GM19452 (cell line): ENCODE results near the gene ZNF587B.
"Not testable (repeated sequence)": the region's sequence is repeated elsewhere in the genome, so short reads cannot be mapped to it uniquely, and the experiment has no call there.

Experiments
- ATAC-seq: cut with Tn5 transposase; IDR thresholded peaks from one replicate; pipeline ENCODE4 v1.9.1; 2021; ENCODE audit not compliant: unreplicated experiment

Gene ZNF587B

DNA sequence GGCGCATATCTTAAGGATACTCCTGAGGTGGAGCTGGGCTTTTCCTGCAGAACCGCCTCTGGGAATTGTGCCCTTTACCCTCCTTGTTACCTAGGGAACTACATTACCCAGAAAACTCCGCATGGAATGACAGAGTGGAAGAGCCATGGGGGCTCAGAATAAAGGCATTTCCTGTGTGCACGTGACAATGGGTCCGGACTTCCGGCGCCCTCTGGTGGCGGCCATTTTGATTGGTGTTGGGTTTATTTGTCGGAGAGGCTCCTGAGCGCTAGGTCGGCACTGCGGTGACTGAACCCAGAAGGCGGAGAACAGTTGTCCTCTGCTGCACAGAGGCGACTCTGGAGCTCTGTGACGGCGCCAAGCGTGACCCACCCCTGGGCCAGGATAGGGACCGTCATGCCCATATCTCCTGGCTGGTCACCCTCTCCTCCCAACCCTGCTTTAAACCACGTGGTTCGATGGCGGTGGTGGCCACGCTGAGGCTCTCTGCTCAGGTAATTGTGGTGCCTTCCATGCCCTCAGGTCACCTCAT, at the start of gene ZNF587B:
Gene ZNF587B, plus strand, starts transcription at position 229 of the 532 bp plus-strand sequence. Its CDS starts 230 bp downstream, at position 459.
- no peak for ATAC-seq

DNA sequence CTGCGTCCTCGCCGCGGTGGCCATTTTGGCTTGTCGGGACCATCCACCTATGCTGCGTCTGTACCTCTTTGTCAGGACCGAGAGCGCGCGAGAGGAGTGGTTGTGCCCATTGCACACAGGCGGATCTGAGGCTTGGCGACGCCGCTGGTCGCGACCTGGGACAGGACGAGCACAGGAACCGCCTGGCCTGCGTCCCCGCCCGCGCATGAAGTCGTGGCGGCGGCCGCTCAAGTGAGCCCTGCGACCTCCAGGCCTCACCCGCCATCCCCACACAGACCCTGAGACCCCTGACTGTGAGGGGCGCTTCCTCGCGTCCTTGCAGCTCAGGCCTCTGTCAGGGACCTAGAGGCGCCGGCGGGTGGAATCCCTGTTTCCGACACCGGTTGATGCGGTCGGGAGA, 43.8 kb upstream of the ZNF587B start:
- no peak for ATAC-seq

DNA sequence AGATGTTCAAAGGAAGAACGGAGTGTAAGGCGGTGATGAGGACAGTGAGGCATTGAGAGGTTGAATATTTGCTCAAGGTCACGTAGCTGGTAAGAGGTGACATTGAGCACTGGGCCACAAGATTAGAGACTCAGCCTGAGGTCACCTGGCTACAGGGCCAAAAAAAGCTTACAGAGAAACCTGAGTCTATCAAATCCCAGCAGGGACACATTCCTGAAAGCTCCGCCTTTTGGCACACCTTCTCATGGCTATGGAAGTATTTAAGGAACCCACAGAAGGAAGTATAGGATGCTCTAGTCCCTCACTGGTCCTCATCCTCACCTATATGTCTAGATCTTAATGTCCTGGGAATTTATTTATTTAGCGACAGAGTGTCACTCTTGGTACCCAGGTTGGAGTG, 43.2 kb upstream of the ZNF587B start:
- no peak for ATAC-seq

DNA sequence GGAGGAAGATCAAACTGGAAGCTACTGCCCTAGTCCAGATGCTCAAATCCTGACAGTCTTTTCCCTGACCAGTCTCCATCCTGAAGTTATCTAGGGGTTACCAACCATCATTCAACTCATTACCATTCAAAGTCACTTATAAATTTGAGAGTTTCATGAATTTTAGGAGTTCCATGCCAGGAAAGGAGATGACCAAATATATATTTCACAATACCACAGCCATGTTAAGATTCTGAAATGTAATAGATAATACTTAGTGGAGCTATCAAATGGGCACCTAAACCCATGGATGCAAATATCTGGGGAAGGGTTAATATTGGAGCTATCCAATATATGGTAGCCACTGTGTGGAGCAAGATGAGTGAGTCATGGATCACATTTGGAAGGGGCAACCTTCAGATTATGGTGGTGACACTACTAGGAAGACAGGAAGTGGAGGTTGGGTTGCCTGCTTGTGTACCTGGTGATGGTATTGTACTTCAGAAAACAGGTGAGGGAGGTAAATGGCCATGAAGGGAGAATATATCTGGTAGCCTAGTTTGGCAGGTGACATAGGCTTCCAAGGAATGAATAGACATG, 41.9 kb upstream of the ZNF587B start:
- no peak for ATAC-seq

DNA sequence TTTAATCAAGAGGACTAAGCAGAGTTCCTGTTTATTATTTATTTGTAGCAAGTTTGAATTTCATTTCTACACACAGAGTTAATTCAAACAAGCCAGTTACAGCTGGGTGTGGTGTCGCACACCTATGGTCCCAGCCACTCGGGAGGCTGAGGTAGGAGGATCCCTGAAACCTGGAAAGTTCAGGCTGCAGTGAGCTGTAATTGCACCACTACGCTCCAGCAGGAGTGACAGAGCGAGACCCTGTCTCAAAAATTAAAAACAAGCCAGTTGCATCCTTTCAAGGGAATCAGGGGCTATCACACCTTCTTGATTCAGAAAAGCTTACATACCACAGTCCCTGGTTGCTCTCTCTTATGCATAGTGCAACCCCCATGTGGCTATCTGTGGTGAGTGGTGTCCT, 40.8 kb upstream of the ZNF587B start:
- no peak for ATAC-seq

DNA sequence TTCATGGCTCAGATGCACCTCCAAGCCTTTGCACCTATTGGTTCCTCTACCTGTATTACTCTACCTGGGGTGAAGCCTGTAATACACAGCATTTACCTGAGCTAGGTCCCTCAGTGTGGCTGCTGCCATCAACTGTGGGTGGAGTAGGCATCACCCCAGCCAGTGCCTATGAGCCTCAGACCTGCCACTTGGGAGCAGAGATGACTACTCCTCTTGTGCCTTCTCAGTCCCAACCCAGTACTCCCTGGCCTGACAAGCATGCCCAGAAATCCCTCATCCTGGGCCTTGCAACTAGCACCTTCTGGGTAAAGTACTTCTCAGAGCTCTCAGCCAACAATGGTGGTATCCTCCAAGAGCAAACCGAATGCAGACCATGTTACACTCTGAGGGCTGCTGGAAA, 33.5 kb upstream of the ZNF587B start:
- ATAC-seq, result not testable (repeated sequence)

DNA sequence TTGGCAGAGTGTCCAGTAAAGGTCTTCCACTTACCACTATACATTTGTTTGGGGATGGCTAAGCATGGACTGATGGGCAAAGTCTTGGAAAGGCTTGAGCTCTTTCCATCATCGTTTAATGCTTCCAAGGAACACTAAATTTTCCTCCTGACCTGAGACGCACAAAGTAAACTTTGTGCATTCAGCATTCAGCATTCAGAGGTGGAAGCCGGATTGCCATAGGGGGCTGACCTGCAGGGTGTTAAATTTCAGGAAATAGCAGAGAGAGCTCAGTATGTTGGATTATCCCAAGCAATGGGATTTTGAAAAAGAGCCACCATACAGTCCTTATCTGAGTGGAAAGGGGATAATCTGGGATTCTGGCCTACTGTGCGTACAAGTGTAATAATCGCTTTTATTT, 29.4 kb upstream of the ZNF587B start:
- ATAC-seq, result no peak

DNA sequence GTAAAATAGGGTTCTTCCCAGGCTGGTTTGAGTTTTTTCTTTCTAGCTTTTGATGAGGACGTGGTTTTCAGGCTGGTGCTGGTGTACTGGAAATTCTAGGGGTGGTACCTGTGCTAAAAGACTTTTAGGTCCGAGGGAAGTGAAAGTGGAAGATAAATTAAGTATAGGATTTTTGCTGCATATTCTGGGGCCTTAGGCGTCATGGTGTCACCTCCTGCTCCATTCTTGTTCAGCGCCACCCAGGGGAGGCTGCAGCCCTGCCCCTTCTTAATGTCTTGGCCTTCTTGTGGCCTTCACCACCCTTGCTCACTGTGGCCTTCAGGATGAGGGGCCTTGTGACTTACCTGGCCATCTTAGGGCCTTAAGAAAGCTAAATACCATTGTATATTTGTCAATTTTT, 27.8 kb upstream of the ZNF587B start:
- no peak for ATAC-seq

DNA sequence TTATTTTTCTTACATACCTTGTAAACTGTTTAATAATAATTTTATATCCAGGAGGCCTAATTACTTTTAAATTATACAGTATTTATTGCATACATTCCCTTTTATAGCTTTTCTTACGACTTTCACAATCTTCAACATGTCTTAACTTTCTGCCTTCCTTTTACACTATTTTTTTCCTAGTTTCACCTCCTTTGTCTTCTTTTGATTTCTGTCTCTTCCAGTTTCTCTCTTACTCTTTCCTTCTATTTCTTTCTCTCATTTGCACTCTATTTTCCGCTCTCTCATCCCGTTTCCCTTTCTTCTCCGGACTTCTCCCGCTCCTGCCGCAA, 26.9 kb upstream of the ZNF587B start:
- ATAC-seq, result no peak

DNA sequence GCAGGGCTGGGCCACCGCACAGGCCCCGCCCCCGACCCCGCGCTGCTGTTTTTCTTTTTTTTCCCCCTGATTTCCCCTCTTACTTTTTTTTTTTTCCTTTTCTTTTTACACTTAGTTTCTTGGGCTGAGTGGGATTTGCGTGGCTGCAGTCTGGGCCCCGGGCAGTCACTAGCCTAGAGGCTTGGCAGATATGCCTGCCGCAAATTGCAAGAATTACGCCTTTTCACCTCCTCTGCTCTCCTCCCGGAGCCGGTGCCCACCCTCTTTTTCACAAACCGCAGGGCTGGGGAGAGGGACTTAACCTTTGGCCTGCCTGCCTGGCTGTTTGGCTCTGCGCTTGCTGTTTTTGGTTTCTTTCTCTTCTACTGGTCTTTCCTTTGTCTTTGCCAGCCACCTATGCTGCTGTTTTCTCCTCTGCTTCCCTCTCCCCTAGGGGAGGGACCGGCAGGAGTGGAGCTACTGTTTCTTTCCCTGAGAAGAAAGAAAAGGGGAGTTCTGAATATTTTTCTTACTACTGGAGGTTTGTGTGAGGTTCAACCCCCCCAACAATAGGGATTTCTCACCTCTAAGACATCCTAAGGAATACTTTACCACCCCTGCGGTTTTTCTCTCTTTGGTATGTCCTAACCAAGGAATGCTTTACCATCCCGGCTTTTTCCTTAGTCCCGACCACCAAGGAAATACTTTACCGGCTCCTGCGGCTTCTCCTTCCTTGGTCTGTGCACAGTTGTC, 26.3 kb upstream of the ZNF587B start:
- ATAC-seq, result no peak

DNA sequence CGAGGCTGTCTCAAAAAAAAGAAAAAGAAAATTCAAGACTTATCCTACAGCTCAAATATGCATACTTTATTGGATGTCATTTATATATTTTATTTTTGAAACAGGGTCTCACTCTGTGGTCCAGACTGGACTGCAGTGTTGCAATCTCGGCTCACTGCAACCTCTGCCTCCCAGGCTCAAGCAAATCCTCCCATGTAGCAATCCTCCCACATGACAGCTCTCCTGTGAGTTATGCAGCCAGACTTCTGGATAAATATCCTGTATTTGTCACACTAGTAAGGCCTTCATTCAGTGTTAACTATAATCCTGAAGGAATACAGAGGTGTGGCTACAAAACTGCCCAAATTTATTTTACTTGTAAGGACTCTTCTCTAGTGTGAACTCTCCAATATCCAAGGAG, 22.6 kb upstream of the ZNF587B start:
- ATAC-seq, result no peak

DNA sequence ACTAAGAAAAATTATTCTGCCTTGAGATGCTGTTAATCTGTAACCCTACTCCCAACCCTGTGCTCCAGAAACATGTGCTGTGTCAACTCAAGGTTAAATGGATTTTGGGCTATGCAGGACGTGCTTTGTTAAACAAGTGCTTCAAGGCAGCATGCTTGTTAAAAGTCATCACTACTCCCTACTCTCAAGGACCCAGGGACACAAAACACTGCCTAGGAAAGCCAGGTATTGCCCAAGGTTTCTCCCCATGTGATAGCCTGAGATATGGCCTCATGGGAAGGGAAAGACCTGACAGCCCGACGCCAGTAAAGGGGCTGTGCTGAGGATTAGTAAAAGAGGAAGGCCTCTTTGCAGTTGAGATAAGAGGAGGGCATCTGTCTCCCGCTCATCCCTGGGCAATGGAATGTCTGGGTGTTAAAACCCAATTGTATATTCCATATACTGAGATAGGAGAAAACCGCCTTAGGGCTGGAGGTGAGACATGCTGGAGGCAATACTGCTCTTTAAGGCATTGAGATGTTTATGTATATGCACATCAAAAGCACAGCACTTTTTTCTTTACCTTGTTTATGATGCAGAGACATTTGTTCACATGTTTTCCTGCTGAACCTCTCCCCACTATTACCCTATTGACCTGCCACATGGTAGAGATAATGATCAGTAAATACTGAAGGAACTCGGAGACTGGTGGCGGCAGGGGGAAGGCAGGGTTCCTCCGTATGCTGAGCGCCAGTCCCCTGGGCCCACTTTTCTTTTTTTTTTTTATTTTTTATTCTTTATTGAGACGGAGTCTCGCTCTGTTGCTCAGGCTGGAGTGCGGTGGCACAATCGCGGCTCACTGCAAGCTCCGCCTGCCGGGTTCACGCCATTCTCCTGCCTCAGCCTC, 19.4 kb upstream of the ZNF587B start:
- not testable (repeated sequence) for ATAC-seq

DNA sequence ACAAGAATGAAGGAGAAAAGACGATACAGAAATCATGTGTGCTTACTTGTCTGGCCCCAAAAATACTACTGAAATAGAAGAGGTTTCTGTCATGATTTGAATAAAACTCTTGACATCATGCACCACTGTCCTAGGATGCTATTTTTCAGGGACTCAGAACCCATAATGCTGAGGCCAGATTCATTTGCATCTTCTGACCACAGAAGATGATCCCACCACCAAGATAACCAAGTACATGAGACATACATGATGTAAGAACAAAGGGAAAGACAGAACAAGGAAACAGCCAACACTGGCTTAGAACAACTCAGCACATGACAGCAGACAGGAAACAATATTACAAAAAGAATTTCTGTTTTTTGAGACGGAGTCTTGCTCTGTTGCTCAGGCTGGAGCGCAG, 17.9 kb upstream of the ZNF587B start:
- ATAC-seq, result no peak

DNA sequence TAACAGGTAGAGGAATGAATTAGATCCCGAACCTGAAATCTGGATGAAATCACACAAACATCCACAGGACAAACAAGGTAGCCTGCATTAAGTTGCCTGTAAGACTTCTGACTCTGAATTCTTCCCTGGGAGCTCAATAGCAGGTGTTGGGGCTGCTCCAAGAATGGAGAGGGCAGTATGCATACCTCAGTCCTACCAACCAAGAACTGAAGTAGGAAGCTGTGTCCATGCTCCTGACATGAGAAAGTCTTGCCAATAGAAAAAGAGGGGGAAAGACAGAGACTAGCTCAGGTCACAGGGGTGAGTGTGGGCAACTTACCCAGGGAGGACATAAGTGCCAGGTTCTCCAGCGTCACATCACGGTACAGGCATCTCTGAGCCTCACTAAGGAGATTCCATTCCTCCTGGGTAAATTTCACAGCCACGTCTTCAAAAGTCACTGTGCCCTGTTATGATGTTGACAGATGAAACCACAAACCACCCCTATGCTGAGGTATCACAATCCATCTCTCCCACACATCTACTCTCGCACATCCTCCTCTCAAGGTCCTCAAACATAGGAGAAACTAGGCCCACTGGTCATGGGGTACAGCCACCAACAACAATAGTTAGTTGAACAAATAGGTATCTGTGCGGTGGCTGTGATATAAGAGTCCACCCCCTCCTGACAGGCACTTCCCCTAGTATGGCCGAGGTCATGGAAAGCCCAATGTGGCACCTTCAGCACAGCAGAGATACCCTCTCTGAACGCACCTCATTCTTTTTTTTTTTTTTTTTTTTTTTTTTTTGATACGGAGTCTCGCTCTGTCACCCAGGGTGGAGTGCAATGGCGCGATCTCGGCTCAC, 16.9 kb upstream of the ZNF587B start:
- not testable (repeated sequence) for ATAC-seq

DNA sequence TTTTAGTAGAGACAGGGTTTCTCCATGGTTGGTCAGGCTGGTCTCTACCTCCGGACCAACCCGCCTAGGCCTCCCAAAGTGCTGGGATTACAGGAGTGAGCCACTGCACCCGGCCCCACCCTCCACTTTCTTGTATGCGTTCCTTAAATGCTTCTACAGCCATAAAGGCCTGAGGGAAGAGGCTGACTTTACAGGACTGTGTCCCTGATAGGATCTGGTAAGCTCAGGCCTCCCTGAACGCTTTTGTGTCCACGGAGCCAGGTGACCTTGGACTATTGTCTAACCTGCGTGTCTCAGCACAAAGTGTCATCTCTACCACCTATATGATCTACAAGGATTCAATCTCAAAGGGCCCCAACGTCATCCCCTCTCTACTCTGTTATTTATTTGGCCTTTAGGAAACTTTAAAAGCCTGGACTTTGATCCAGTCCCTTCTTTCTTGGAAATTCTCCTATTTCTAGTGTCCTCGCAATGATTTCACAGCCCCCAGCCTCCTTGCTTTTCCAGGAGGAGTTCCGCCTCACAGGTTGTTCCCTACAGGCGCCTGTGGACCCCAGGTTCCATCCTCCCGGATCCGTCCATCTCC, 16.1 kb upstream of the ZNF587B start:
- no peak for ATAC-seq

DNA sequence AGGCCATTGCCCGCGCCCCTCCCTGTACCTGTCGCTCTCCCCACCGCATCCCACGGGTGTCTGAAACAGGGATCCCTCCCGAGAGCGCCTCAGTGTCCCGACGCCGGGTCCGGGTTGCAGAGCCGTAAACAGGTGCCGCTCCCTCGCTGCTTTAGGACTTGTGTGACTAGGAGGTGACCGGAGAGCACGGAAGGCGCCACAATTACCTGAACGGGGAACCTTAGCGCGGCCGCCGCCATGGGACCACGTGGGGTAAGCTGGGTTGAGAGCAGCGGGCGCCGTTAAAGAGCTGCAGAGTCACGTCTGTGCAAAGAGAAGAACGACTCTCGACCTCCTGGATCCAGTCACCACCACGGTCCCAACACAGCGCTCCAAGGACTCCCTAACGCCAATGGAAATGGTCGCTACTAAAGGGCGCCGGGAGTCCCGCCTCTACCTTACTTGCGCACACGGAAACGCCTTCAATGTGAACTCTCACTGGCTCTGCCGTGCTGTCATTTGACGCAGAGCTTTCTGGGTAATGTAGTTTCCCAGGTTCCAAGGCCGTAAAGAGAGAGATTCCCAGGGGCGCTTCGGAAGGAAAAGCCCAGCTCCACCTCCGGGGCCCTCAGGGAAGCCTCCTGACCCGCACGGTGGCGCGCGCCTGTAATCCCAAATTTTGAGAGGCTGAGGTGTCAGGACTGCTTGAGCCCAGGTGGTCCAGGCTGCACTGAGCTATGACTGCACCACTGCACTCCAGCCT, 15.4 kb upstream of the ZNF587B start, which contains the start of gene ZNF552:
Gene ZNF552, minus strand, starts transcription at position 409 of the 742 bp plus-strand sequence. Its CDS starts 170 bp downstream, at position 239.
- ATAC-seq, result peak; percentile 71

DNA sequence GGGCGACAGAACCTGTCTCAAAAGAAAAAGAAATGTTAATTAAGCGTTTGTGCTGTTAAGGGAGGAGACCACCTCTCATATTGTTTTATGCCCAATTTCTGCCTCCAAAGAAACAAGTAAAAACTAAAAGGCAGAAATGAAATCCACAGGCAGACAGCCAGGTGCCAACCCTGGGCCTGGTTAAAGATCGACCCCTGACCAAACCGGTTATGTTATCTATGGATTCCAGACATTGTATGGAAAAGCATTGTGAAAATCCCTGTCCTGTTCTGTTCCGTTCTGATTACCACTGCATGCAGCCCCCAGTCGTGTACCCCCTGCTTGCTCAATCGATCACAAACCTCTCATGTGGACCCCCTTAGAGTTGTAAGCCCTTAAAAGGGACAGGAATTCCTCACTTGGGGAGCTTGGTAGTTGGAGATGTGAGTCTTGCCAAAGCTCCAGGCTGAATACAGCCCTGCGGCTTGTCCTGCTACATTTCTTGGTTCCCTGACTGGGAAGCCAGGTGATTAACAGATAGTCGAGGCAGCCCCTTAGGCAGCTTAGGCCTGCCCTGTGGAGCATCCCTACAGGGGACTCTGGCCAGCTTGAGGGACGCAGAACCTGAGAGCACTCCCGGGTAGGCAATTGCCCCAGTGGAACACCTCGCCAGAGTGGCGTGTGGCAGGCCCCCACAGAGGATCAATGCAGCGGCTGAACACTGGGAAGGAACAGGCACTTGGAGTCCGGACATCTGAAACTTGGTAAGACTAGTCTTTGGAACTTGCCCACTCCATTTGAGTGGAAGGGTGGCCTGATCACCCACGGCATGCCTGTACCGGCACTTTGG, 14.6 kb upstream of the ZNF587B start:
- ATAC-seq, result no peak

DNA sequence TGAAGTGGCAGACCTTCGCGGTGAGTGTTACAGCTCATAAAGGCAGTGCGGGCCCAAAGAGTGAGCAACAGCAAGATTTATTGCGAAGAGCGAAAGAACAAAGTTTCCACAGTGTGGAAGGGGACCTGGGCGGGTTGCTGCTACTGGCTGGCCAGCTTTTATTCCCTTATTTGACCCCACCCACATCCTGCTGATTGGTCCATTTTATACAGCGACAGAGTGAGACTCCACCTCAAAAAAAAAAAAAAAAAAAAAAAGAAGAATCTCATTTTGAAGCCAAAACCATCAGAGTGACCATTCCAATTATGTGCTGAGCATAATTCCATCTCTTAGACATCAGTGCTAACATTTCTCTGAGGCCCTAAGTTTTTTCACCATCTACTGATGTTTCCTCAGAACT, 13.4 kb upstream of the ZNF587B start:
- no peak for ATAC-seq

DNA sequence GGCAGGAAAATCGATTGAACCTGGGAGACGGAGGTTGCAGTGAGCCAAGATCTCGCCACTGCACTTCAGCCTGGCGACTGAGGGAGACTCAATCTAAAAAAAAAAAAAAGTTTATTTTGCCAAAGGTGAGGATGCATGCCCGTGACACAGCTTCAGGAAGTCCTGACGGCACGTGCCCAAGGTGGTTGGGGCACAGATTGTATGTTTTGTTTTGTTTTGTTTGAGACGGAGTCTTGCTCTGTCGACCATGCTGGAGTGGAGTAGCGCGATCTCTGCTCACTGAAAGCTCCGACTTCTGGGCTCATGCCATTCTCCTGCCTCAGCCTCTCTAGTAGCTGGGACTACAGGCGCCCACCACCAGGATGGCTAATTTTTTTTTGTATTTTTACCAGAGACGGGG, 12.1 kb upstream of the ZNF587B start:
- ATAC-seq, result no peak
